SK-N-SH treated with all-trans-retinoic acid at 6 μM for 48 hours (cell line): ENCODE results near the gene HERC4.

Experiments used
- ARNTL ChIP-seq: fragments of 450-650 bp; formaldehyde crosslinking; IDR thresholded peaks from 2 replicates; pipeline ENCODE4 v1.5.0; 2020; ENCODE audit warnings: low read depth, mild to moderate bottlenecking, moderate library complexity, borderline replicate concordance
- CREB5 ChIP-seq: fragments of 250-450 bp; sonication (Bioruptor Pico); IDR thresholded peaks from 2 replicates; pipeline ENCODE4 v1.5.1; 2020; ENCODE audit warnings: low read depth, mild to moderate bottlenecking, moderate library complexity
- CSRNP3 ChIP-seq: fragments of 250-450 bp; sonication (Bioruptor Pico); IDR thresholded peaks from 2 replicates; pipeline ENCODE4 v1.5.1; 2021; ENCODE audit warnings: mild to moderate bottlenecking, moderate library complexity
- ISL1 ChIP-seq: fragments of 250-450 bp; sonication (Bioruptor Pico); IDR thresholded peaks from 2 replicates; pipeline ENCODE4 v2.1.2; 2022; ENCODE audit warnings: mild to moderate bottlenecking, moderate library complexity
- PATZ1 ChIP-seq: fragments of 250-450 bp; sonication (Bioruptor Pico); IDR thresholded peaks from 2 replicates; pipeline ENCODE4 v1.8.0; 2020; ENCODE audit warnings: mild to moderate bottlenecking, moderate library complexity, borderline replicate concordance
- POU6F1 ChIP-seq: fragments of 250-450 bp; sonication (Bioruptor Pico); IDR thresholded peaks from 2 replicates; pipeline ENCODE4 v1.8.0; 2021; ENCODE audit warnings: low read depth, mild to moderate bottlenecking, moderate library complexity, borderline replicate concordance
- RARB ChIP-seq: fragments of 250-450 bp; sonication (Bioruptor Pico); IDR thresholded peaks from 2 replicates; pipeline ENCODE4 v1.8.0; 2021; ENCODE audit warnings: mild to moderate bottlenecking, moderate library complexity
- SNAI2 ChIP-seq: fragments of 250-450 bp; sonication (Bioruptor Pico); IDR thresholded peaks from 2 replicates; pipeline ENCODE4 v1.5.0; 2020; ENCODE audit warnings: mild to moderate bottlenecking, moderate library complexity
- TSHZ2 ChIP-seq: fragments of 250-450 bp; sonication (Bioruptor Pico); IDR thresholded peaks from 2 replicates; pipeline ENCODE4 v1.5.0; 2020; ENCODE audit warnings: mild to moderate bottlenecking, moderate library complexity
- ZFP3 ChIP-seq: fragments of 250-450 bp; sonication (Bioruptor Pico); IDR thresholded peaks from 2 replicates; pipeline ENCODE4 v1.5.0; 2020; ENCODE audit warnings: mild to moderate bottlenecking, moderate library complexity
- ZFP30 ChIP-seq: fragments of 450-650 bp; formaldehyde crosslinking; IDR thresholded peaks from 2 replicates; pipeline ENCODE4 v1.5.0; 2022; ENCODE audit warnings: mild to moderate bottlenecking, moderate library complexity
- ZNF565 ChIP-seq: fragments of 450-650 bp; formaldehyde crosslinking; conservative IDR thresholded peaks from 2 replicates; pipeline ENCODE4 v1.5.0; 2020; ENCODE audit warnings: low read depth, mild to moderate bottlenecking, moderate library complexity
- ZNF70 ChIP-seq: fragments of 450-650 bp; formaldehyde crosslinking; IDR thresholded peaks from 2 replicates; pipeline ENCODE4 v1.5.0; 2020; ENCODE audit warnings: mild to moderate bottlenecking, moderate library complexity

GRCh38 chr10:68092512-68092911 lies 17.4 kb upstream of the HERC4 start:
- TF ChIP-seq ZFP3 (no peak), CSRNP3 (no peak), ZFP30 (CRISPR knock-in tag) (no peak), CREB5 (CRISPR knock-in tag) (no peak), PATZ1 (no peak), ISL1 (no peak), ZNF565 (CRISPR knock-in tag) (no peak), ZNF70 (CRISPR knock-in tag) (no peak), ARNTL (CRISPR knock-in tag) (no peak), RARB (no peak), TSHZ2 (CRISPR knock-in tag) (no peak), SNAI2 (CRISPR knock-in tag) (no peak), POU6F1 (CRISPR knock-in tag) (no peak)
